Endodermal cell (in vitro differentiated cells): ENCODE results near the gene TTC7B. TPM values are rescaled to one million over a fixed set of nuclear protein-coding genes. Genes with fewer than 3 reads are reported as not detected.

ENCODE experiments used
- DNase-seq: peaks from one replicate; pipeline ENCODE4 v3.0.0-alpha.2; 2017
- H3K27ac ChIP-seq: 2 replicates; pipeline ENCODE4 v1.5.1; 2013; ENCODE audit warnings: mild to moderate bottlenecking, low read depth, low read length, moderate library complexity
- H3K27me3 ChIP-seq: 2 replicates; pipeline ENCODE4 v1.6.1; 2013; ENCODE audit warnings: mild to moderate bottlenecking, low read length, moderate library complexity; ENCODE audit not compliant: insufficient read depth, control insufficient read depth, poor library complexity, severe bottlenecking
- H3K36me3 ChIP-seq: 2 replicates; pipeline ENCODE4 v1.7.0; 2013; ENCODE audit warnings: mild to moderate bottlenecking, low read length, moderate library complexity; ENCODE audit not compliant: control insufficient read depth, insufficient read depth
- H3K4me1 ChIP-seq: one replicate; pipeline ENCODE4 v1.7.0; 2013; ENCODE audit warnings: low read length; ENCODE audit not compliant: control insufficient read depth, insufficient read depth
- H3K4me3 ChIP-seq: 2 replicates; pipeline ENCODE4 v1.5.1; 2013; ENCODE audit warnings: mild to moderate bottlenecking, low read length, moderate library complexity
- H3K9ac ChIP-seq: 2 replicates; pipeline ENCODE4 v1.6.1; 2013; ENCODE audit warnings: mild to moderate bottlenecking, low read length, moderate library complexity; ENCODE audit not compliant: poor library complexity, severe bottlenecking; ENCODE audit errors: extremely low read depth
- H3K9me3 ChIP-seq: 2 replicates; pipeline ENCODE4 v1.6.1; 2013; ENCODE audit warnings: mild to moderate bottlenecking, low read length, moderate library complexity; ENCODE audit not compliant: control insufficient read depth
- H3K27ac Mint-ChIP-seq: 2 replicates; pipeline ENCODE4 v1.8.0; 2020; ENCODE audit warnings: mixed read lengths
- H3K27me3 Mint-ChIP-seq: 2 replicates; pipeline ENCODE4 v1.8.0; 2021; ENCODE audit warnings: mild to moderate bottlenecking, mixed read lengths; ENCODE audit not compliant: insufficient read depth
- H3K36me3 Mint-ChIP-seq: 2 replicates; pipeline ENCODE4 v1.8.0; 2020; ENCODE audit warnings: low read depth, mixed read lengths
- H3K4me1 Mint-ChIP-seq: 2 replicates; pipeline ENCODE4 v1.8.0; 2020; ENCODE audit warnings: mixed read lengths
- H3K4me3 Mint-ChIP-seq: 2 replicates; pipeline ENCODE4 v1.8.0; 2020; ENCODE audit warnings: mild to moderate bottlenecking, moderate library complexity, mixed read lengths
- H3K9me3 Mint-ChIP-seq: 2 replicates; pipeline ENCODE4 v1.8.0; 2020; ENCODE audit warnings: mild to moderate bottlenecking, mixed read lengths
- CTCF ChIP-seq: fragments of 200-600 bp; sonication (generic); conservative IDR thresholded peaks from 2 replicates; pipeline ENCODE4 v1.5.0; 2021; ENCODE audit warnings: antibody characterized with exemption, mild to moderate bottlenecking
- WGBS, 2 experiments: methylation state at CpG; one replicate each; pipeline versions ENCODE4 v1.1.5 to v1.1.7; 2013; ENCODE audit warnings: missing lambda C conversion rate in 2 of 2, mixed read lengths in 1 of 2; ENCODE audit not compliant: insufficient coverage in 1 of 2, insufficient read length in 1 of 2; 5-methylcytosine and 5-hydroxymethylcytosine counted together
- total RNA-seq, 2 donors: library from RNA; stranded (reverse); fragmentation: NEBNext Ultra II Directional in 1 of 2; extraction: Animal tissue kit (Norgen Biotek cat#: 25700) in 1 of 2; gene quantifications; 2 replicates in 1 of 2; 3 replicates in 1 of 2; pipeline ENCODE4 v1.2.1, GENCODE V29; 2021

Gene TTC7B
- total RNA-seq, 2 donors from 2014 or later: 51.3 to 62.6 TPM

- Mint-ChIP-seq H3K36me3 (peaks cover 6% of the 10 kb centered on the region), H3K27me3 (no peaks in the 10 kb centered on the region), H3K4me1 (peaks cover 8% of the 10 kb centered on the region), H3K9me3 (peaks cover 13% of the 10 kb centered on the region), H3K4me3 (no peak overlapping the region), H3K27ac (no peak overlapping the region)
- DNase-seq: no peak
- Histone ChIP-seq H3K36me3 (no peaks in the 10 kb centered on the region), H3K9me3 (peaks cover 8% of the 10 kb centered on the region), H3K27me3 (no peaks in the 10 kb centered on the region), H3K4me3 (no peak overlapping the region), H3K27ac (no peak overlapping the region), H3K9ac (no peak overlapping the region), H3K4me1 (peaks cover 5% of the 10 kb centered on the region)
- 95 to 98% methylated on average over 6 to 10 of the region's 10 CpGs for WGBS, 2 experiments
- TF ChIP-seq CTCF: no peak
Observed at GRCh38 chr14:90743826-90744225, 72.4 kb downstream of the TTC7B start.

- DNase-seq: no peak
- Mint-ChIP-seq H3K4me1 (peaks cover 8% of the 10 kb centered on the region), H3K36me3 (peaks cover 6% of the 10 kb centered on the region), H3K9me3 (peaks cover 9% of the 10 kb centered on the region), H3K4me3 (no peak overlapping the region), H3K27ac (no peak overlapping the region), H3K27me3 (no peaks in the 10 kb centered on the region)
- no peaks in the 10 kb centered on the region for H3K27me3 ChIP-seq
- H3K36me3 ChIP-seq: no peaks in the 10 kb centered on the region
- H3K4me1 ChIP-seq: peaks cover 5% of the 10 kb centered on the region
- no peak overlapping the region for H3K27ac ChIP-seq
- H3K4me3 ChIP-seq: no peak overlapping the region
- peaks cover 4% of the 10 kb centered on the region for H3K9me3 ChIP-seq
- WGBS, 2 experiments: no CpG with 5 or more reads among the region's 3 CpGs
- H3K9ac ChIP-seq: no peak overlapping the region
- no peak for TF ChIP-seq CTCF
Observed at GRCh38 chr14:90743425-90743824, 72.8 kb downstream of the TTC7B start.

- Histone ChIP-seq H3K9ac (no peak overlapping the region), H3K36me3 (no peaks in the 10 kb centered on the region), H3K4me1 (peaks cover 5% of the 10 kb centered on the region), H3K27me3 (no peaks in the 10 kb centered on the region), H3K4me3 (no peak overlapping the region), H3K27ac (no peak overlapping the region), H3K9me3 (no peaks in the 10 kb centered on the region)
- no peaks in the 10 kb centered on the region for H3K27me3 Mint-ChIP-seq
- no peak overlapping the region for H3K4me3 Mint-ChIP-seq
- H3K36me3 Mint-ChIP-seq: peaks cover 6% of the 10 kb centered on the region
- peaks cover 4% of the 10 kb centered on the region for H3K9me3 Mint-ChIP-seq
- H3K4me1 Mint-ChIP-seq: peaks cover 8% of the 10 kb centered on the region
- WGBS, 2 experiments: 94% methylated on average over 3 to 5 of the region's 6 CpGs
- TF ChIP-seq CTCF: no peak
- no peak overlapping the region for H3K27ac Mint-ChIP-seq
- no peak for DNase-seq
Observed at GRCh38 chr14:90742729-90743128, 73.5 kb downstream of the TTC7B start.
